CD4-positive, alpha-beta T cell treated with Interleukin-4 for 4 hours (primary cell): ENCODE data around the gene MLLT6.

ENCODE experiments used
- DNase-seq: peaks from one replicate; pipeline ENCODE4 v3.0.0-alpha.2; 2020

The MLLT6 gene

GRCh38 chr17:38704606-38705522 lies at the start of gene MLLT6:
Gene MLLT6 (plus strand): TSS chr17:38705273. CDS start chr17:38705633, 360 bp downstream.
- DNase-seq, result peak; percentile 82

GRCh38 chr17:38656959-38657823 lies 47.9 kb upstream of the MLLT6 start:
- DNase-seq, result no peak

GRCh38 chr17:38657824-38658740 lies 47.0 kb upstream of the MLLT6 start:
- DNase-seq, result no peak

- no peak for DNase-seq
Observed at GRCh38 chr17:38658741-38659345, 46.2 kb upstream of the MLLT6 start.

GRCh38 chr17:38659415-38659814 lies 45.7 kb upstream of the MLLT6 start:
- DNase-seq, result no peak

- peak; percentile 1 for DNase-seq
Observed at GRCh38 chr17:38660097-38661025, 44.7 kb upstream of the MLLT6 start.

- peak; percentile 10 for DNase-seq
Observed at GRCh38 chr17:38663125-38663751, 41.8 kb upstream of the MLLT6 start.

GRCh38 chr17:38663964-38664644 lies 41.0 kb upstream of the MLLT6 start:
- no peak for DNase-seq

- peak; percentile 71 for DNase-seq
Observed at GRCh38 chr17:38667099-38667786, 37.8 kb upstream of the MLLT6 start.

- DNase-seq, result no peak
Observed at GRCh38 chr17:38667787-38668122, 37.3 kb upstream of the MLLT6 start.

- DNase-seq, result no peak
Observed at GRCh38 chr17:38669520-38669919, 35.6 kb upstream of the MLLT6 start.

- DNase-seq, result no peak
Observed at GRCh38 chr17:38671939-38672720, 32.9 kb upstream of the MLLT6 start.

GRCh38 chr17:38672788-38673706 lies 32.0 kb upstream of the MLLT6 start:
- DNase-seq, result no peak

GRCh38 chr17:38673707-38674013 lies 31.4 kb upstream of the MLLT6 start:
- DNase-seq, result no peak

- DNase-seq, result no peak
Observed at GRCh38 chr17:38674014-38674748, 30.9 kb upstream of the MLLT6 start.

GRCh38 chr17:38674749-38675615 lies 30.1 kb upstream of the MLLT6 start, which contains the start of gene EPOP:
Gene EPOP (minus strand): TSS chr17:38674957. CDS start chr17:38674495, 462 bp downstream.
- peak; percentile 80 for DNase-seq
